HG03571 (cell line): ENCODE results near the gene SLC29A2.

ENCODE experiments used
- ATAC-seq: cut with Tn5 transposase; IDR thresholded peaks from one replicate; pipeline ENCODE4 v1.9.1; 2021; ENCODE audit not compliant: unreplicated experiment

Gene SLC29A2

GRCh38 chr11:66335531-66336233 lies 35.9 kb downstream of the SLC29A2 start:
- no peak for ATAC-seq

GRCh38 chr11:66334605-66335442 lies 36.7 kb downstream of the SLC29A2 start:
- ATAC-seq, result no peak

- no peak for ATAC-seq
These were observed 37.5 kb downstream of the SLC29A2 start for GRCh38 chr11:66333896-66334604.

GRCh38 chr11:66333220-66333877 lies 38.2 kb downstream of the SLC29A2 start:
- ATAC-seq, result no peak

- ATAC-seq, result no peak
These were observed 39.0 kb downstream of the SLC29A2 start for GRCh38 chr11:66332371-66333219.

GRCh38 chr11:66331542-66332370 lies 39.8 kb downstream of the SLC29A2 start:
- no peak for ATAC-seq

GRCh38 chr11:66330931-66331330 lies 40.6 kb downstream of the SLC29A2 start:
- no peak for ATAC-seq

- no peak for ATAC-seq
These were observed 42.3 kb downstream of the SLC29A2 start for GRCh38 chr11:66329165-66329673.

GRCh38 chr11:66328302-66329144 lies 43.0 kb downstream of the SLC29A2 start:
- no peak for ATAC-seq

- no peak for ATAC-seq
These were observed 43.6 kb downstream of the SLC29A2 start for GRCh38 chr11:66328031-66328301.

- ATAC-seq, result no peak
These were observed 44.2 kb downstream of the SLC29A2 start for GRCh38 chr11:66327171-66328030.

- ATAC-seq, result no peak
These were observed 45.1 kb downstream of the SLC29A2 start for GRCh38 chr11:66326261-66327111.

- no peak for ATAC-seq
These were observed 46.3 kb downstream of the SLC29A2 start for GRCh38 chr11:66325263-66325671.

GRCh38 chr11:66324664-66325063 lies 46.9 kb downstream of the SLC29A2 start:
- ATAC-seq, result no peak

GRCh38 chr11:66323684-66324083 lies 47.9 kb downstream of the SLC29A2 start:
- ATAC-seq, result no peak

GRCh38 chr11:66322732-66323427 lies 48.7 kb downstream of the SLC29A2 start:
- no peak for ATAC-seq
